COLO668 (cell line): Measurements from ENCODE around the gene ATP1A3.

ENCODE experiments used
- DNase-seq: peaks from one replicate; lab custom pipeline; 2025; ENCODE audit not compliant: unreplicated experiment; lab: John Stamatoyannopoulos, UW

ATP1A3 gene

DNA sequence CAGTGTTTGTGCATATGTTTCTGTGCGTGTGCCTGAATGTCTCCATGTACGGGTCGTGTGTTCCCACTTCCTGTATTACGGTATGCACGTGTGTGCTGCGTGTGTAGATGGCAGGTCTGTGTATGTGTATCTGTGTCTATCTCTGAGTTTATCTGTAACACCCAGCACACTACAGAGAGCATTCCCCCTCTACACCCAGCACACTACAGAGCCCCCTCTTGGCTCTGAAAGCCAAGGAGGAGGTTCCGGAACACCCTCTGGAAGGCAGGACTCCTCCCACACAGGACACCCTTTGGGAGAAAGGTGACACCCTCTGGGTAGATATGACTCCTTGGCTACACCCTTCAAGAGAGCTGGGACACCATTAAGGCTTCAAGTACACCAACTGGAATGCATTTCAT, 63.7 kb downstream of the ATP1A3 start:
- DNase-seq: no peak

DNA sequence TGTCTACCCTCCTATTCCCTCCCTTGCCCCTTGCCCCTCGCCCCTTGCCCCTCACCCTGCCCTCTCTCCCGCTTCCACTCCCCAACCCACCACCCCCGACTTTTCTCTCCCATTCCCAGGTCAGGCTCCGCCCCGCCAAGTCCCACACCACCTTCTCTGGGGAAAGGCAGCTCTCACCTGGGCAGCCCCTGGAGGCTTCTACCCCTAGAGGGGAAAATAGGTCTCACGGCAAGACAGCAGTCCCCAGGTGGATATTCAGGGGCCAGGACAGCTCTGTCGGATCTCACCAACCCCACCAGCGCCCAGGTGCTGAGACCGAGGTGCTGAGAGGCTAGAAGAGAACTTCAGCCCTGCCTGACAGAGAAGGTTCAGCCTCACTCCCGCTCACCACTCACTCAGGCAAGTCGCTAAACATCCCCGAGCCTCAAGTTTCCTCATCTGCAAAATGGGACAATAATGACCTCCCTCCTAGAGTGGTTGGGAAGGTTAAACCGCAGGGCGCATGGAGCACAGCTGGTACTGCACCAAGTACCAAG, 64.4 kb downstream of the ATP1A3 start:
- no peak for DNase-seq

GRCh38 chr19:41928754-41929535, 65.1 kb downstream of the ATP1A3 start:
- no peak for DNase-seq

- DNase-seq: peak; percentile 41
Measured at GRCh38 chr19:41928221-41928683, 65.8 kb downstream of the ATP1A3 start, which contains the start of gene ERFL. Gene ERFL, minus strand, starts transcription at chr19:41928449. Its CDS starts 15,530 bp downstream, at chr19:41912919.

DNA sequence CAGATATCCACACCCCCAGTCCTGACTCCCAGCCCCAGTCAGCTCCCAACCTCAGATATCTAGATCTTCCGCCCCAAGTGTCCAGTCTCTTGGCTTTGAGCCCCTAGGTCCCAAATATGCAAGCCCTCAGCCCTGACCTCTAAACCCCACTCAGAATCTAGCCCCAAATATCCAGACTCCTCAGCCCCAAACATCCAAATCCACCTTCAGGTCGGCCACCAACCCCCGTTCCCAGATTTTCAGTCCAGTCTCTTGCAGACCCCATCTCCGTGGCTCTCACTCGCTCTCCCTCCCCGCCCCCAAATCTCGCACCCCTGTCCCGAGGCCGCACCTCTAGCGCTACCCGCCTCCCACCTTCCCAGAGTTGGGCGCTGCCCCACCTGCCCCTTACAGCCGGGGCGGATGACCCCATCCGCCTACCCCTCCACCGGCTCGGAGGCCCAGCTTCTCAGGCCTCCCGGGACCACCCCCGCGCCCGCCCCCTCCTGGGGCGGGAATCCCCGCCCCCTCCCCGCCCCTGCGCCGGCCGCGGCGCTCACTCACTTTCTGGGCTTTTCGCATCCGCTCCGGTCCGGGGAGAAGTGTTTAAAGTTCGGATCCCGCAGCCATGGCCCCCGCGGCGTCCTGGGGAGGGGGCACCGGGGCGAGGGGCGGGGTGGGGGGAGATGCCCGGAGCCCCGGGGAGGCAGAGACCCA, 66.4 kb downstream of the ATP1A3 start:
- no peak for DNase-seq

GRCh38 chr19:41926763-41927496, 67.1 kb downstream of the ATP1A3 start:
- no peak for DNase-seq

GRCh38 chr19:41926028-41926762, 67.8 kb downstream of the ATP1A3 start:
- DNase-seq: peak; percentile 8

GRCh38 chr19:41925208-41926003, 68.6 kb downstream of the ATP1A3 start:
- peak; percentile 11 for DNase-seq

DNA sequence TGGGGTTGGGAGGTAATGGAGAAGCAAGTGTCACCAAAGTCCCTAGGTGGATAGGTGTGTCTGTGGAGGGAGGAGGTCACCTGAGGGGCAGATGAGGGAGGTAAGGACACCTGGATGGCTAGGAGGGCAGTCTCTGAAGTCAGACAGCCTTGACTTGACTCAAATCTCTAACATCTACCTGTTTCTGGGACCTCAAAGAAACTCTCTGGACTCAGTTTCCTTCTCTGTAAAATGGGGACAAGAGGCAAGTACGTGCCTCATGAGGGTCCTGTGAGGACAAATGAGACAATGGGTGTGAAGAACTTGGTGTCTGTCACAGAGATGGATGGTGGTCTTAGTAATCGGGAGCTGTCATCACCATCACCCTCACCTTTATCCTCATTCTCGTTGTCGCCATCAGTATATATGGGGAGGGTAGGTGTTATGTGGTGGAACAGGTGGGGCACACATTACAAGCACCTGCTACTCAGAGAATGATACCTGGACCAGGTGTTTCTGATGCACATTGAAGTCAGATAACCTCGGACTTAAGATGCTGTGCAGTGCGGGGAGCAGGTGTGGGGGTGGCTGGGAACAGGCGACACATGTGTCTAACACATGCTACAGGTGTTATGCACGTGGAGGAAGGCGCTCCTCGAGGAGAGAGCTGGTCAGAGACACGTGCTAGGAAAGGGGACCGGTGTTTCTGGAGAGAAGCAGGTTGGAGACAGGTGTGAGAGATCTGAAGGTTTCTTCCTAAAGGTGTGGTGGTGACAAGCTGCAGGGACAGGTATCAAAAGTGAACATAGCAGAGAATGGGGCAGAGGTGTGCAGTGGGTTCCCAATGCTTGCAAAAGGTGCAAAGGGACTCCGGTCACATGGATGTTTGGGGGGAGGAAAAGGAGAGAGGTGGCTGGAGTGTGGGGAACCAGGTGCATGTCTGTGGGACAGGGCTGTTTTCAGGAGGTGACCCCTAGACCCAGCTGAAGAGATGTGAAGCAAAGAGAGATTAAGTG, 69.6 kb downstream of the ATP1A3 start:
- peak; percentile 30 for DNase-seq

DNA sequence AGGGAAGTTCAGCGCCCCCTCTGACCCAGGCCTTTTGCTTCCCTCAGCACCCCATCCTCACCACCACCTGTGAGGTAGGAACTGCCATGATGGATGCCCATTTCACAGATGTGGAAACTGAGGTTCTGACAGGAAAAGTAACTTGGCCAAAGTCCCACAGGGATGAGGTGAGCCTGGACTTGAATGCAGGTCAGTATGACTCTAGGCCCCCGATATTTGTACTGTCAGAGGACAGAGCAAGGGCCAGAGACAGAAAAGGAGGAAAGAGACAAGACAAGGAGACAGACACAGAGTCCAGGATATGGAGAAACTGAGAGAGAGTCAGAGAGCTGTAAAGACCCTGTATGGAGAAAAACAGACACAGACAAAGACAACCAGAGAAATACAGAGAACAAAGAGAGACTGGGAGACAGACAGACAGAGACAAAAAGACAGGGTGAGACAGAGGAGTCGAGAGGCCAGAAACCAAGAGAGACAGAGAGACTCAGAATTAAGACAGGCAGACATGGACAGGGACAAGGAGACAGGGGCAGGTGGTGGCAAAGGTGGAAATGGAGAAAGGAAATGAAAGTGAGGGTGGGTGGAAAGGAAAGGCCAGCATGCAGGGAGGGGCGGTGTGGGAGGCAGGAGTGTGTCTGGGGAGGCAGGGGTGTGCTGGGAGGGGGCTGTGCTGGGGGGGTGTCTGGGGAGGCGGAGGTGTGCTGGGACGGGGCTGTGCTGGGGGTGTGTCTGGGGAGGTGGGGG, 70.8 kb downstream of the ATP1A3 start:
- no peak for DNase-seq

- DNase-seq: no peak
Measured at GRCh38 chr19:41922585-41922984, 71.4 kb downstream of the ATP1A3 start.

GRCh38 chr19:41921577-41922576, 72.2 kb downstream of the ATP1A3 start:
- DNase-seq: no peak

- no peak for DNase-seq
Measured at GRCh38 chr19:41920882-41921576, 73.0 kb downstream of the ATP1A3 start.

GRCh38 chr19:41919948-41920712, 73.9 kb downstream of the ATP1A3 start:
- no peak for DNase-seq

GRCh38 chr19:41918653-41919244, 75.3 kb downstream of the ATP1A3 start:
- DNase-seq: no peak
